Stimulated activated CD8-positive, alpha-beta memory T cell treated with anti-CD3 and anti-CD28 coated beads, Interleukin-7, amount 100 ng/mL, for 48 hours (primary cell): ENCODE measurements around the gene SPO11.

Experiments used
- DNase-seq, 2 donors: peaks; one replicate each; pipeline ENCODE4 v3.0.0-alpha.2; 2020; ENCODE audit warnings: low read depth in 1 of 2; ENCODE audit errors: extremely low read depth in 1 of 2

The SPO11 gene

GRCh38 chr20:57388953-57389694 lies 59.5 kb downstream of the SPO11 start:
- peak; percentile 40 to 52 for DNase-seq

- peak; percentile 54 to 60 for DNase-seq
Measured at GRCh38 chr20:57389695-57390603, 60.3 kb downstream of the SPO11 start.

GRCh38 chr20:57390604-57391438 lies 61.2 kb downstream of the SPO11 start, which contains the start of gene RBM38:
Gene RBM38, plus strand, starts transcription at chr20:57391396. Its CDS starts 186 bp downstream, at chr20:57391582.
- DNase-seq, result peak; percentile 53 to 62

GRCh38 chr20:57391439-57392301 lies 62.1 kb downstream of the SPO11 start:
- no peak for DNase-seq

- DNase-seq, result peak; percentile 64 to 78
Measured at GRCh38 chr20:57392512-57393271, 63.1 kb downstream of the SPO11 start.
